ENCODE results near the gene LIME1.

LIME1 gene, protein sequence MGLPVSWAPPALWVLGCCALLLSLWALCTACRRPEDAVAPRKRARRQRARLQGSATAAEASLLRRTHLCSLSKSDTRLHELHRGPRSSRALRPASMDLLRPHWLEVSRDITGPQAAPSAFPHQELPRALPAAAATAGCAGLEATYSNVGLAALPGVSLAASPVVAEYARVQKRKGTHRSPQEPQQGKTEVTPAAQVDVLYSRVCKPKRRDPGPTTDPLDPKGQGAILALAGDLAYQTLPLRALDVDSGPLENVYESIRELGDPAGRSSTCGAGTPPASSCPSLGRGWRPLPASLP

DNA sequence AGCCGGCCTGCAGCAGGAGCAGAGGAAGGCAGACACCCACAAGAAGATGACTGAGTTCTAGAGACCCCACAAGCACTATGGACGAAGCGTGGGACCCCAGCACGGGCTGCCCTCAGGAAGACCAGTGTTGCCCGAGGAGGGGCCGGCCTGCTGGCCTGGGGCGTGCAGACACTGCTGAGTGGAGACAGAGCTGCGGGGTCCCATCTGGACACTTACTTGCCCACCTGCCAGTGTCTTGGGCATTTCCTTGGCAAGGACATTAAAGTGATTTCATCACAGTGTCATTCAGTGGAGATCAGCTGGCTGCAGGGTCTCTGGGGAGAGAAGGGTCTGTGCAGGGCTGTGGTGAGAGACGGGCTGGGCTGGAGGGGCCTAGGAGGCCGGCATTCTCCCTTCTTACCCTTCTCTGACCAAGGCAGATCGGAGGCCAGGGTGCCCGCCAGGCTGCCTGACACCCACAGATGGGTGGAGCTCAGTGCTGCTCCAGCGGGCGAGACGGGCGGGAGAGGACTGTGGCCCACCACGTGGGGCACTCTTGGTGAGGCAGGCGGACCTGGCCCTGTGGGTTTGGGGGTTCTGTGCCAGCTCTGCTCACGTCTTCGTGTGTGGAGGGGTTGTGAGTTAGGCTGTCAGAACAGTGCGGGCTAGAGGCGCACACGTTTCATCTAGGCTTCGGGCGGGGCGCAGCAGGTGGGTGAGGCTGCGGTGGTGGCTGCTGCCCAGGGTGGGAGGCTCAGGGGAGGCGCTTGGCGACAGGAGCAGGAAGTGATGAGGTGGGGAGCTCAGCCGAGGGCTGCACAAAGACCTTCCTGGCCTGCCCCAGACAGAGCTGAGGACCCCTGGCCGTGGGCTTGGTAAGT is at the start of gene LIME1:
Gene LIME1 (plus strand): TSS at position 806 of the 860 bp plus-strand sequence. CDS start 886 bp downstream, outside the sequence.
- DNase-seq = peak; percentile 52 to 58

GRCh38 chr20:63687419-63688178 is 48.9 kb upstream of the LIME1 start:
- no peak for DNase-seq

DNA sequence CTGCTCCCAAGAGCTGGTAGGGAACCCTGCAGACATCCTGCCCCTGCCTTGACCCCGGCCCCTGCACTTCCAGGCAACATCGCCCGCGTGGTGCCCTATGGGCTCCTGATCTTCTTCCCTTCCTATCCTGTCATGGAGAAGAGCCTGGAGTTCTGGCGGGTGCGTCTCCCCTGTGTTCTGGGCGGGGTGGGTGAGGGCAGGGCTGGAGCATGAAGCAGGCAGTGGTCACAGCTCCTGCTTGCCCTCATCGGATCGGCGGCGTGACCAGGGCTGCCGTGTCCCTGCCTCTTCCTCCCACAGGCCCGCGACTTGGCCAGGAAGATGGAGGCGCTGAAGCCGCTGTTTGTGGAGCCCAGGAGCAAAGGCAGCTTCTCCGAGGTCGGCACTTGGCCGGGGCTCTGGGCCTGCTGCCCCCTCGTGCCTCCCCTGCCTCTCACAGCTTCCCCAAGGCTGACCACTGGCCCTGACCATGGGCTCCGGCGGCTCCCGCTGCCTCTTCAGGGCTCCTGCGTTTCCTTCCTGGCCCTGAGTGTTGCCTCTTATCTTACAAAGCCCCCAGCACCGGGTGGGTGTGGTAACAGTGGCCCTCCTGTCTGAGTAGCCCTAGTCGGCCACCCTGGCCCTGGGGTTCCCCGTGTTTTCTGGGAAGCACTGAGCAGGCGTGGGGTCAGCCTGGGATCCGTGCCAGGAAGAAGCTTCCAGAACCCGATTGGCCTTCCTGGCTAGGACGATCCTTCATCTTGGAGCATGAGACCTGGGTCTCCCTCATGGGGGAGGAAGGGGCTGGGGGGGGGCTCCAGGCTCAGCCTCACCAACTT is 48.0 kb upstream of the LIME1 start:
- DNase-seq = no peak

GRCh38 chr20:63689046-63690002 is 47.1 kb upstream of the LIME1 start:
- no peak for DNase-seq

GRCh38 chr20:63690003-63690897 is 46.2 kb upstream of the LIME1 start:
- no peak for DNase-seq

DNA sequence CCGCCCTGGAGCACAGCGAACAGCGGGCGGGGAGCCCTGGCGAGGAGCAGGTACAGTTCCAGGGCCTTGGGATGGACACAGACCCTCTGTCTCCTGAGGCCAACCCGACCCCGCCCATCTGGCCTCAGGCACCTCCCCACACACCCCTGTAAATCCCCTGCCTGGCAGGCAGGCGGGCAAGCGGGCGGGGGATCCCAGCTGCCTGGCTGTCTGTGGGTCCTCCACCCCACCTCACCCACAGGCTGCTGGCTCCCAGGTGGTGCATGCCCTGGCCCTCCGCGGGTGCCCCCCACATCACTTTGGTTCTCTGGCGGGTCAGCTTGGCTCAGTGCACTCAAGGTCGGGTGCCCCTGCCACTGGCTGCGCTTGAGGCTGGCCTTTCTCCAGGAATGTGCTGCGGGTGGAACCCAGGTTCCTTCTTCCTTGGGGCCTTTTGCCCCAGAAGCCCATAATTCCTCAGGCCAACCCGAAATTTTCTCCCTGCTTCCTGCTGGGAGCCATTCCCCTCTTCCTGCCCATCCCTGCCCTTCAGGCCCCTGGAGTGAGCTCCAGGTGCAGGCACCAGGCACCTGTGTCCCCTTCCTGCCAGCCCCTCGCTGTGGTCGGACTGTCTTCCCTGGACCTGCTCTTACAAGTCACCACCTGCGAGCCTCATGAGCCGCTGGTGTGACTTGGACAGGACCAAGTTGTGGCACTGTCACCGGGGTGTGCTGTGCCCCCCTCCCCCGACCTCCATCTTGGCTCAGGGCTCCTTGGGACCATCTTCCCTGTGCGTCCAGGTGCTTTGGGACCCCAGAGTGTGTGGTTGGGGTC is 45.4 kb upstream of the LIME1 start:
- DNase-seq = no peak

GRCh38 chr20:63691711-63692435 is 44.6 kb upstream of the LIME1 start:
- no peak for DNase-seq

GRCh38 chr20:63692436-63693082 is 43.9 kb upstream of the LIME1 start:
- DNase-seq = no peak

GRCh38 chr20:63693083-63693732 is 43.3 kb upstream of the LIME1 start:
- DNase-seq = no peak

DNA sequence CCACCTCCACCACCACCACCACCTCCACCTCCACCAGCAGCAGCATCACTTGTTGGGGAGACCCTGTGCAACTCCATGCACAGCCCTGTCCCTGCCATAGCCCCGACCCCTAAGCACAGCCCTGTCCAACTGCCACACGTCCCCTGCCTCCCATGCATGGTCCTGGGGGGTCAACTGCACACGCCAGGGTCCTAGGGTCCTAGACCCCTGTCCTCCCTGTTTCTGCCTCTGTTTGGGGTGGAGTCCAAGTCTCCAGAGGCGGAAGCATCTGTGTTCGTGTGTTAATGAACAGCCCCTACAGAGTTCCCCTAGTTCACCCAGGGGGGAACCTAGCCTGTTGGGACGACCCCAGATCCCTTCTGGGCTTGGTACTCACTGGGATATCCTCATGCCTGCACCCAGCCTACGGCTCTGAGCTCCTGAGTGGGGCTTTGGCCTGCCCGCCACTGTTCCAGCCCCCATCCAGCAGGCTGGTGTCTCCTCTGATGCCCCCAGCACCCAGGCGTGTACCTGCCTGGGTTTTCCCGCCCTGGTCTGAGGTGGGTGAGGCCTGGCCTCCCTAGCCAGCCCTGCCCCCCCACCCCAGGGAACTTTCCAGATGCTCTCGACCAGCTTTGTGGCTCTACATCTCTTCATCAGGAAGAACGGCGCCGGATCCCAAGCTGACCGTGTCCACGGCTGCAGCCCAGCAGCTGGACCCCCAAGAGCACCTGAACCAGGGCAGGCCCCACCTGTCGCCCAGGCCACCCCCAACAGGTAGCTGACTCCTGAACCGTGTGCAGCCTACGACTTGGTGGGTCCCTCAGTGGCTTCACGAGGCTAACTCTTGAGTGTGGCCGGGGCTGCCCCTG is 42.5 kb upstream of the LIME1 start:
- DNase-seq = no peak

DNA sequence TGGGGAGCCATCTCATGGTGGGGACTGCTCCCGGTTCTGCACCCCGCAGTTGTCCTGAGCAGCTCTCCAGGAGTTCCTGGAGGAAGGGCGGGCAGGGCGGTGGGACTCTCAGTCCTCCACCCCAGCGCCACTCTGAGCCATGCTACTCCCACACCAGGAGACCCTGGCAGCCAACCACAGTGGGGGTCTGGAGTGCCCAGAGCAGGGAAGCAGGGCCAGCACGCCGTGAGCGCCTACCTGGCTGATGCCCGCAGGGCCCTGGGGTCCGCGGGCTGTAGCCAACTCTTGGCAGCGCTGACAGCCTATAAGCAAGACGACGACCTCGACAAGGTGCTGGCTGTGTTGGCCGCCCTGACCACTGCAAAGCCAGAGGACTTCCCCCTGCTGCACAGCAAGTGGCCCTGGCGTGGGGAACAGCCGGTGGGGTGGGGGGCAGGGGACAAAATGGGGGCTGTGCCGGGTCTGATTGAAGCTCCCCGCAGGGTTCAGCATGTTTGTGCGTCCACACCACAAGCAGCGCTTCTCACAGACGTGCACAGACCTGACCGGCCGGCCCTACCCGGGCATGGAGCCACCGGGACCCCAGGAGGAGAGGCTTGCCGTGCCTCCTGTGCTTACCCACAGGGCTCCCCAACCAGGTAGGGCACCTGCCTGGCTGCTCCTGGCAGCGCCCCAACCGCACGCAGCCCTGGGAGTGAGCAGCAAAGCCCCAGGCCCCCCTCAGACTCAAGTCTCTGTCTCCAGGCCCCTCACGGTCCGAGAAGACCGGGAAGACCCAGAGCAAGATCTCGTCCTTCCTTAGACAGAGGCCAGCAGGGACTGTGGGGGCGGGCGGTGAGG is 41.7 kb upstream of the LIME1 start:
- DNase-seq = no peak

DNA sequence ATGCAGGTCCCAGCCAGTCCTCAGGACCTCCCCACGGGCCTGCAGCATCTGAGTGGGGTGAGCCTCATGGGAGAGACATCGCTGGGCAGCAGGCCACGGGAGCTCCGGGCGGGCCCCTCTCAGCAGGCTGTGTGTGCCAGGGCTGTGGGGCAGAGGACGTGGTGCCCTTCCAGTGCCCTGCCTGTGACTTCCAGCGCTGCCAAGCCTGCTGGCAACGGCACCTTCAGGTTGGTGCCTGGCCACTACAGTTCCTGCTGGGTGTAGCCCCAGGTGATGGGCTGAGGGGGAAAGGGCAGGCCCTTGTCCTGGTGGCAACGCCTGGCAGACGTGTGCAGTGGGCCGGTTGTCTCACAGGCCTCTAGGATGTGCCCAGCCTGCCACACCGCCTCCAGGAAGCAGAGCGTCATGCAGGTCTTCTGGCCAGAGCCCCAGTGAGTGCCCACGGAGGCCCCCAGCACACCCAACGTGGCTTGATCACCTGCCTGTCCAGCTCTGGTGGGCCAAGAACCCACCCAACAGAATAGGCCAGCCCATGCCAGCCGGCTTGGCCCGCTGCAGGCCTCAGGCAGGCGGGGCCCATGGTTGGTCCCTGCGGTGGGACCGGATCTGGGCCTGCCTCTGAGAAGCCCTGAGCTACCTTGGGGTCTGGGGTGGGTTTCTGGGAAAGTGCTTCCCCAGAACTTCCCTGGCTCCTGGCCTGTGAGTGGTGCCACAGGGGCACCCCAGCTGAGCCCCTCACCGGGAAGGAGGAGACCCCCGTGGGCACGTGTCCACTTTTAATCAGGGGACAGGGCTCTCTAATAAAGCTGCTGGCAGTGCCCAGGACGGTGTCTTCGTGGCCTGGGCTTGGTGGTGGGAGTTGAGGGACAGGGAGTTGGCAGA is 40.8 kb upstream of the LIME1 start:
- no peak for DNase-seq

GRCh38 chr20:63696306-63696627 is 40.2 kb upstream of the LIME1 start:
- DNase-seq = peak; percentile 29 to 39

DNA sequence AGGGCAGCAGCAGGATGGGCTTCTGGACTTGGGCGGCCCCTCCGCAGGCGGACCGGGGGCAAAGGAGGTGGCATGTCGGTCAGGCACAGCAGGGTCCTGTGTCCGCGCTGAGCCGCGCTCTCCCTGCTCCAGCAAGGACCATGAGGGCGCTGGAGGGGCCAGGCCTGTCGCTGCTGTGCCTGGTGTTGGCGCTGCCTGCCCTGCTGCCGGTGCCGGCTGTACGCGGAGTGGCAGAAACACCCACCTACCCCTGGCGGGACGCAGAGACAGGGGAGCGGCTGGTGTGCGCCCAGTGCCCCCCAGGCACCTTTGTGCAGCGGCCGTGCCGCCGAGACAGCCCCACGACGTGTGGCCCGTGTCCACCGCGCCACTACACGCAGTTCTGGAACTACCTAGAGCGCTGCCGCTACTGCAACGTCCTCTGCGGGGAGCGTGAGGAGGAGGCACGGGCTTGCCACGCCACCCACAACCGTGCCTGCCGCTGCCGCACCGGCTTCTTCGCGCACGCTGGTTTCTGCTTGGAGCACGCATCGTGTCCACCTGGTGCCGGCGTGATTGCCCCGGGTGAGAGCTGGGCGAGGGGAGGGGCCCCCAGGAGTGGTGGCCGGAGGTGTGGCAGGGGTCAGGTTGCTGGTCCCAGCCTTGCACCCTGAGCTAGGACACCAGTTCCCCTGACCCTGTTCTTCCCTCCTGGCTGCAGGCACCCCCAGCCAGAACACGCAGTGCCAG is 39.7 kb upstream of the LIME1 start, which contains the start of gene TNFRSF6B:
Gene TNFRSF6B (plus strand): TSS at position 25 of the 729 bp plus-strand sequence. CDS start 116 bp downstream, at position 141.
- peak; percentile 32 to 45 for DNase-seq
